ENCODE measurements around the gene PFKFB4. TPM values are rescaled to one million over a fixed set of nuclear protein-coding genes. Genes with fewer than 3 reads are reported as not detected.

The PFKFB4 gene
- total and polyA plus RNA-seq, 12 donors, result 0.40 to 7.7 (median 1.2) TPM

- WGBS, 2 donors, result 73 to 77% methylated on average over 4 of the region's 4 CpGs
- Histone ChIP-seq H3K36me3 (peaks cover 0 to 26% (median 0%) of the 10 kb centered on the region in 9 donors), H3K4me1 (peaks cover 0 to 37% (median 10%) of the 10 kb centered on the region in 9 donors), H3K4me3 (no peak overlapping the region), H3K27ac (no peak overlapping the region), H3K9me3 (no peaks in the 10 kb centered on the region), H3K27me3 (no peaks in the 10 kb centered on the region)
- ATAC-seq, result no peak
- no peak for DNase-seq
- intact Hi-C loops (cut with DNase I), result loop anchor here in 6 of 10 donors (5.0 to 10.0 kb wide), 4 partner anchors 44 to 272 kb away; partner anchors contain the start of gene SHISA5 (in 1 of the 6)
- TF ChIP-seq CTCF (IDR thresholded peaks at IDR 0.05), result no peak
Observed at GRCh38 chr3:48546203-48546829, 10.3 kb downstream of the PFKFB4 start.

- Histone ChIP-seq H3K4me3 (no peak overlapping the region), H3K9me3 (no peaks in the 10 kb centered on the region), H3K36me3 (peaks cover 0 to 37% (median 0%) of the 10 kb centered on the region in 9 donors), H3K4me1 (peaks cover 0 to 26% (median 10%) of the 10 kb centered on the region in 9 donors), H3K27ac (no peak overlapping the region), H3K27me3 (no peaks in the 10 kb centered on the region)
- no peak for ATAC-seq
- WGBS, 2 donors, result 90 to 93% methylated on average over 5 of the region's 5 CpGs
- no peak for DNase-seq
- intact Hi-C loops (cut with DNase I), result loop anchor here in 5 of 10 donors (5.0 to 10.0 kb wide), 2 partner anchors 87 to 269 kb away; no protein-coding TSS in a partner anchor
- TF ChIP-seq CTCF (IDR thresholded peaks at IDR 0.05), result no peak
Observed at GRCh38 chr3:48544141-48544540, 12.5 kb downstream of the PFKFB4 start.

- H3K27me3 ChIP-seq, result no peaks in the 10 kb centered on the region
- TF ChIP-seq CTCF (IDR thresholded peaks at IDR 0.05), result no peak
- WGBS, 2 donors, result 27 to 32% methylated on average over 9 of the region's 9 CpGs
- peaks cover 0 to 44% (median 0%) of the 10 kb centered on the region in 9 donors for H3K36me3 ChIP-seq
- no peaks in the 10 kb centered on the region for H3K9me3 ChIP-seq
- peaks cover 0 to 19% (median 4%) of the 10 kb centered on the region in 9 donors for H3K4me1 ChIP-seq
- peak; percentile 52 to 58 for DNase-seq
- no peak overlapping the region for H3K4me3 ChIP-seq
- intact Hi-C loops (cut with DNase I), result loop anchor here in 5 of 10 donors (5.0 to 10.0 kb wide), 2 partner anchors 86 to 269 kb away; no protein-coding TSS in a partner anchor
- peak; percentile 67 to 89 (median 78) for ATAC-seq
- no peak overlapping the region for H3K27ac ChIP-seq
Observed at GRCh38 chr3:48543271-48543866, 13.2 kb downstream of the PFKFB4 start.

GRCh38 chr3:48538451-48538850, 18.2 kb downstream of the PFKFB4 start:
- intact Hi-C loops (cut with DNase I), result no loop called here
- H3K27ac ChIP-seq, result no peak overlapping the region
- ATAC-seq (no peak), DNase-seq (no peak)
- WGBS, 2 donors, result 95% methylated on average over 12 of the region's 12 CpGs
- no peak for TF ChIP-seq CTCF (IDR thresholded peaks at IDR 0.05)
- peaks cover 0 to 9% (median under 1%) of the 10 kb centered on the region in 9 donors for H3K4me1 ChIP-seq
- no peaks in the 10 kb centered on the region for H3K27me3 ChIP-seq
- peaks cover 0 to 65% (median 4%) of the 10 kb centered on the region in 9 donors for H3K36me3 ChIP-seq
- no peaks in the 10 kb centered on the region for H3K9me3 ChIP-seq
- H3K4me3 ChIP-seq, result no peak overlapping the region

Data from heart right ventricle (tissue), 16 donors.